SIG-M5 treated with dmso at 0.1 percent for 504 hours (cell line): ENCODE results near the gene RAB3A.
"Not testable (repeated sequence)": the region's sequence is repeated elsewhere in the genome, so short reads cannot be mapped to it uniquely, and the experiment has no call there.

Source experiments
- DNase-seq: peaks from one replicate; lab custom pipeline; 2025; ENCODE audit not compliant: unreplicated experiment; lab: John Stamatoyannopoulos, UW

Gene RAB3A

GRCh38 chr19:18171605-18172327 lies 32.1 kb downstream of the RAB3A start:
- DNase-seq, result no peak

- DNase-seq, result no peak
These were observed 33.1 kb downstream of the RAB3A start for GRCh38 chr19:18170714-18171255.

GRCh38 chr19:18168673-18169381 lies 35.0 kb downstream of the RAB3A start:
- no peak for DNase-seq

- peak; percentile 28 for DNase-seq
These were observed 35.7 kb downstream of the RAB3A start for GRCh38 chr19:18167975-18168645.

GRCh38 chr19:18167011-18167410 lies 36.8 kb downstream of the RAB3A start:
- DNase-seq, result no peak

- no peak for DNase-seq
These were observed 37.9 kb downstream of the RAB3A start for GRCh38 chr19:18165794-18166544.

- no peak for DNase-seq
These were observed 39.8 kb downstream of the RAB3A start for GRCh38 chr19:18164072-18164471.

- DNase-seq, result no peak
These were observed 42.2 kb downstream of the RAB3A start for GRCh38 chr19:18161636-18162002.

GRCh38 chr19:18160971-18161635 lies 42.7 kb downstream of the RAB3A start:
- peak; percentile 53 for DNase-seq

GRCh38 chr19:18160493-18160970 lies 43.3 kb downstream of the RAB3A start:
- DNase-seq, result no peak

GRCh38 chr19:18159810-18160209 lies 44.0 kb downstream of the RAB3A start:
- DNase-seq, result no peak

GRCh38 chr19:18159059-18159616 lies 44.7 kb downstream of the RAB3A start:
- not testable (repeated sequence) for DNase-seq

GRCh38 chr19:18158467-18158866 lies 45.4 kb downstream of the RAB3A start:
- no peak for DNase-seq

- DNase-seq, result no peak
These were observed 46.3 kb downstream of the RAB3A start for GRCh38 chr19:18157465-18158063.

- no peak for DNase-seq
These were observed 46.9 kb downstream of the RAB3A start for GRCh38 chr19:18156841-18157464.

- no peak for DNase-seq
These were observed 47.6 kb downstream of the RAB3A start for GRCh38 chr19:18156268-18156667.

GRCh38 chr19:18155095-18156087 lies 48.5 kb downstream of the RAB3A start:
- DNase-seq, result no peak

- no peak for DNase-seq
These were observed 50.2 kb downstream of the RAB3A start for GRCh38 chr19:18153556-18154134.
